ENCODE measurements around the gene NNAT.

NNAT gene

GRCh38 chr20:37503256-37503927 lies 17.7 kb upstream of the NNAT start:
- no peak for DNase-seq

- no peak for DNase-seq
Observed at GRCh38 chr20:37504404-37505096, 16.5 kb upstream of the NNAT start.

GRCh38 chr20:37505263-37506151 lies 15.5 kb upstream of the NNAT start:
- no peak for DNase-seq

GRCh38 chr20:37506152-37506725 lies 14.8 kb upstream of the NNAT start:
- no peak for DNase-seq

GRCh38 chr20:37510226-37510625 lies 10.8 kb upstream of the NNAT start:
- DNase-seq, result no peak

- no peak for DNase-seq
Observed at GRCh38 chr20:37511610-37512275, 9.3 kb upstream of the NNAT start.

- DNase-seq, result no peak
Observed at GRCh38 chr20:37513779-37514359, 7.2 kb upstream of the NNAT start.

- DNase-seq, result no peak
Observed at GRCh38 chr20:37515876-37516275, 5.2 kb upstream of the NNAT start.

GRCh38 chr20:37516811-37517750 lies 4.0 kb upstream of the NNAT start:
- no peak for DNase-seq

GRCh38 chr20:37518059-37518458 lies 3.0 kb upstream of the NNAT start:
- DNase-seq, result no peak

GRCh38 chr20:37518606-37519507 lies 2.2 kb upstream of the NNAT start:
- no peak for DNase-seq

GRCh38 chr20:37519508-37520418 lies 1.3 kb upstream of the NNAT start:
- DNase-seq, result no peak

- no peak for DNase-seq
Observed at GRCh38 chr20:37520419-37520955, 563 bp upstream of the NNAT start.

- DNase-seq, result no peak
Observed at GRCh38 chr20:37522260-37523011, 1.4 kb downstream of the NNAT start.

GRCh38 chr20:37523012-37523391 lies 2.0 kb downstream of the NNAT start:
- no peak for DNase-seq

GRCh38 chr20:37523911-37524700 lies 3.1 kb downstream of the NNAT start:
- no peak for DNase-seq
